ENCODE data around the gene SLC15A4. TPM values are rescaled to one million over a fixed set of nuclear protein-coding genes. Genes with fewer than 3 reads are reported as not detected.
"Not testable (repeated sequence)": the region's sequence is repeated elsewhere in the genome, so short reads cannot be mapped to it uniquely, and the experiment has no call there.

Gene SLC15A4
- total RNA-seq, 6 experiments from 2014 or later, result 20.2 to 26.4 (median 23.1) TPM

- Mint-ChIP-seq H3K27ac (peak overlapping the region; percentile 66), H3K4me3 (peak overlapping the region; percentile 2; the same call in 1 of the 2 replicates), H3K27me3 (ENCODE audit: insufficient read depth) (no peaks in the 10 kb centered on the region; the same call in none of the 2 replicates), H3K4me1 (ENCODE audit: low read depth) (peaks cover 51% of the 10 kb centered on the region), H3K36me3 (ENCODE audit: low read depth) (peaks cover 23% of the 10 kb centered on the region), H3K9me3 (no peaks in the 10 kb centered on the region)
- DNase-seq, result peak; percentile 15
- TF ChIP-seq, protein P1, sequence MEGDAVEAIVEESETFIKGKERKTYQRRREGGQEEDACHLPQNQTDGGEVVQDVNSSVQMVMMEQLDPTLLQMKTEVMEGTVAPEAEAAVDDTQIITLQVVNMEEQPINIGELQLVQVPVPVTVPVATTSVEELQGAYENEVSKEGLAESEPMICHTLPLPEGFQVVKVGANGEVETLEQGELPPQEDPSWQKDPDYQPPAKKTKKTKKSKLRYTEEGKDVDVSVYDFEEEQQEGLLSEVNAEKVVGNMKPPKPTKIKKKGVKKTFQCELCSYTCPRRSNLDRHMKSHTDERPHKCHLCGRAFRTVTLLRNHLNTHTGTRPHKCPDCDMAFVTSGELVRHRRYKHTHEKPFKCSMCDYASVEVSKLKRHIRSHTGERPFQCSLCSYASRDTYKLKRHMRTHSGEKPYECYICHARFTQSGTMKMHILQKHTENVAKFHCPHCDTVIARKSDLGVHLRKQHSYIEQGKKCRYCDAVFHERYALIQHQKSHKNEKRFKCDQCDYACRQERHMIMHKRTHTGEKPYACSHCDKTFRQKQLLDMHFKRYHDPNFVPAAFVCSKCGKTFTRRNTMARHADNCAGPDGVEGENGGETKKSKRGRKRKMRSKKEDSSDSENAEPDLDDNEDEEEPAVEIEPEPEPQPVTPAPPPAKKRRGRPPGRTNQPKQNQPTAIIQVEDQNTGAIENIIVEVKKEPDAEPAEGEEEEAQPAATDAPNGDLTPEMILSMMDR (IDR thresholded peaks at IDR 0.05), result no peak
Measured at GRCh38 chr12:128810182-128811127, 13.3 kb downstream of the SLC15A4 start.

GRCh38 chr12:128808651-128809050, 15.1 kb downstream of the SLC15A4 start:
- Mint-ChIP-seq H3K4me1 (ENCODE audit: low read depth) (peaks cover 41% of the 10 kb centered on the region), H3K4me3 (no peak overlapping the region), H3K27ac (no peak overlapping the region), H3K36me3 (ENCODE audit: low read depth) (peaks cover 24% of the 10 kb centered on the region), H3K9me3 (no peaks in the 10 kb centered on the region), H3K27me3 (ENCODE audit: insufficient read depth) (no peaks in the 10 kb centered on the region; the same call in none of the 2 replicates)
- TF ChIP-seq, protein P1 (IDR thresholded peaks at IDR 0.05), result no peak
- no peak for DNase-seq

- H3K4me3 Mint-ChIP-seq, result no peak overlapping the region
- DNase-seq, result no peak
- no peaks in the 10 kb centered on the region; the same call in 1 of the 2 replicates for H3K27me3 Mint-ChIP-seq (ENCODE audit: insufficient read depth)
- H3K36me3 Mint-ChIP-seq (ENCODE audit: low read depth), result peaks cover 27% of the 10 kb centered on the region
- TF ChIP-seq, protein P1 (IDR thresholded peaks at IDR 0.05), result no peak
- H3K9me3 Mint-ChIP-seq, result no peaks in the 10 kb centered on the region
- H3K4me1 Mint-ChIP-seq (ENCODE audit: low read depth), result peaks cover 45% of the 10 kb centered on the region
- no peak overlapping the region for H3K27ac Mint-ChIP-seq
Measured at GRCh38 chr12:128807161-128807724, 16.5 kb downstream of the SLC15A4 start.

GRCh38 chr12:128806573-128806972, 17.2 kb downstream of the SLC15A4 start:
- TF ChIP-seq, protein P1 (IDR thresholded peaks at IDR 0.05), result no peak
- H3K27me3 Mint-ChIP-seq (ENCODE audit: insufficient read depth), result no peaks in the 10 kb centered on the region; the same call in 1 of the 2 replicates
- peaks cover 27% of the 10 kb centered on the region for H3K36me3 Mint-ChIP-seq (ENCODE audit: low read depth)
- DNase-seq, result no peak
- peaks cover 46% of the 10 kb centered on the region for H3K4me1 Mint-ChIP-seq (ENCODE audit: low read depth)
- H3K27ac Mint-ChIP-seq, result no peak overlapping the region
- no peak overlapping the region for H3K4me3 Mint-ChIP-seq
- H3K9me3 Mint-ChIP-seq, result no peaks in the 10 kb centered on the region

DNA sequence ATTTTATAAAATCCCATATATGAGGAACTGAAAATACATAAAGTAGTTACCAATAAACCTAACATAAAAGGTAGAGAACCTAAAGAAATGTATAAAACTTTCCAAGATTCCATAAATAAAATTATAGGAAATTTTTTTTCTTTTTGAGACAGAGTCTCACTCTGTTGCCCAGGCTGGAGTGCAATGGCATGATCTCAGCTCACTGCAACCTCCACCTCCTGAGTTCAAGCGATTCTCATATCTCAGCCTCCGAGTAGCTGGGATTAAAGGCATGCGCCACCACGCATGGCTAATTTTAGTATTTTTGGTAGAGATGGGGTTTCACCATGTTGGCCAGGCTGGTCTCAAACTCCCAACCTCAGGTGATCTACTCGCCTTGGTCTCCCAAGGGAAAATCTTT, 18.4 kb downstream of the SLC15A4 start:
- H3K4me3 Mint-ChIP-seq; DNase-seq; H3K27ac Mint-ChIP-seq; H3K9me3 Mint-ChIP-seq; H3K27me3 Mint-ChIP-seq (ENCODE audit: insufficient read depth): not testable (repeated sequence)
- Mint-ChIP-seq H3K36me3 (ENCODE audit: low read depth) (peaks cover 36% of the 10 kb centered on the region), H3K4me1 (ENCODE audit: low read depth) (peaks cover 46% of the 10 kb centered on the region)

- H3K9me3 Mint-ChIP-seq, result no peaks in the 10 kb centered on the region
- H3K4me1 Mint-ChIP-seq (ENCODE audit: low read depth), result peaks cover 40% of the 10 kb centered on the region
- TF ChIP-seq, protein P1 (IDR thresholded peaks at IDR 0.05), result no peak
- peaks cover 43% of the 10 kb centered on the region for H3K36me3 Mint-ChIP-seq (ENCODE audit: low read depth)
- no peak for DNase-seq
- no peaks in the 10 kb centered on the region; the same call in 1 of the 2 replicates for H3K27me3 Mint-ChIP-seq (ENCODE audit: insufficient read depth)
- H3K27ac Mint-ChIP-seq, result no peak overlapping the region
- H3K4me3 Mint-ChIP-seq, result no peak overlapping the region
Measured at GRCh38 chr12:128804762-128805161, 19.0 kb downstream of the SLC15A4 start.

Data from HFFc6 (cell line).